Upper lobe of left lung (tissue), 4 donors: ENCODE results near the gene SVOP.

Experiments
- POLR2A ChIP-seq, 4 donors: fragments of 450-650 bp; IDR thresholded peaks; one replicate each; pipeline ENCODE4 v1.5.1; 2016 to 2017; ENCODE audit warnings: antibody characterized with exemption in 4 of 4, mild to moderate bottlenecking in 2 of 4
- TF ChIP-seq, protein P1 (sequence below), 6 experiments: fragments of 450-650 bp in 4 of 6; fragments of 200-600 bp in 2 of 6; sonication (generic) in 2 of 6; IDR thresholded peaks; one replicate each; pipeline ENCODE4 v1.5.1; 2016 to 2019; ENCODE audit warnings: antibody characterized with exemption in 6 of 6

DNA sequence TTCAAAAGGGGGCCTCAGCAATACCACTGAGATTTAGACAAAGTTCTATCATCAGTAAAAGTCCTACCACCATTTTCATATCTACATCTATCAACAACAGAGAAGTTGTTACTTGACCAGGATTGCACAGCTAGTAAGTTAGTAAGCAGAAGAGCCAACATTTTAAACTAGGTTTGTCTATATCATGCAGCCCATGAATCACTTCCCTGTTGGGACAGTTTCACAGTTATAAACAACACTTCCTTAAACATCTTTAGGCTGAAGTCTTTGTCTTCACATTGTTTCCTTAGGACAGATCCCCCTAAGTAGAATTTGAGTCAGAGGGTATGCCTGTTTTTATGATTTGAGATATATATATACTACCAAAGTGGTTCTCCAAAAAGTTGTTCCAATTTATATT is 72.5 kb downstream of the SVOP start:
- TF ChIP-seq, protein P1, sequence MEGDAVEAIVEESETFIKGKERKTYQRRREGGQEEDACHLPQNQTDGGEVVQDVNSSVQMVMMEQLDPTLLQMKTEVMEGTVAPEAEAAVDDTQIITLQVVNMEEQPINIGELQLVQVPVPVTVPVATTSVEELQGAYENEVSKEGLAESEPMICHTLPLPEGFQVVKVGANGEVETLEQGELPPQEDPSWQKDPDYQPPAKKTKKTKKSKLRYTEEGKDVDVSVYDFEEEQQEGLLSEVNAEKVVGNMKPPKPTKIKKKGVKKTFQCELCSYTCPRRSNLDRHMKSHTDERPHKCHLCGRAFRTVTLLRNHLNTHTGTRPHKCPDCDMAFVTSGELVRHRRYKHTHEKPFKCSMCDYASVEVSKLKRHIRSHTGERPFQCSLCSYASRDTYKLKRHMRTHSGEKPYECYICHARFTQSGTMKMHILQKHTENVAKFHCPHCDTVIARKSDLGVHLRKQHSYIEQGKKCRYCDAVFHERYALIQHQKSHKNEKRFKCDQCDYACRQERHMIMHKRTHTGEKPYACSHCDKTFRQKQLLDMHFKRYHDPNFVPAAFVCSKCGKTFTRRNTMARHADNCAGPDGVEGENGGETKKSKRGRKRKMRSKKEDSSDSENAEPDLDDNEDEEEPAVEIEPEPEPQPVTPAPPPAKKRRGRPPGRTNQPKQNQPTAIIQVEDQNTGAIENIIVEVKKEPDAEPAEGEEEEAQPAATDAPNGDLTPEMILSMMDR (IDR thresholded peaks at IDR 0.05), result no peak
- no peak for TF ChIP-seq POLR2A (IDR thresholded peaks at IDR 0.05)
